GM21528 (cell line): ENCODE results near the gene RARS1.

Experiments used
- ATAC-seq: cut with Tn5 transposase; IDR thresholded peaks from one replicate; pipeline ENCODE4 v1.9.1; 2021; ENCODE audit warnings: mild to moderate bottlenecking, moderate library complexity; ENCODE audit not compliant: unreplicated experiment, low FRiP score

Gene RARS1

DNA sequence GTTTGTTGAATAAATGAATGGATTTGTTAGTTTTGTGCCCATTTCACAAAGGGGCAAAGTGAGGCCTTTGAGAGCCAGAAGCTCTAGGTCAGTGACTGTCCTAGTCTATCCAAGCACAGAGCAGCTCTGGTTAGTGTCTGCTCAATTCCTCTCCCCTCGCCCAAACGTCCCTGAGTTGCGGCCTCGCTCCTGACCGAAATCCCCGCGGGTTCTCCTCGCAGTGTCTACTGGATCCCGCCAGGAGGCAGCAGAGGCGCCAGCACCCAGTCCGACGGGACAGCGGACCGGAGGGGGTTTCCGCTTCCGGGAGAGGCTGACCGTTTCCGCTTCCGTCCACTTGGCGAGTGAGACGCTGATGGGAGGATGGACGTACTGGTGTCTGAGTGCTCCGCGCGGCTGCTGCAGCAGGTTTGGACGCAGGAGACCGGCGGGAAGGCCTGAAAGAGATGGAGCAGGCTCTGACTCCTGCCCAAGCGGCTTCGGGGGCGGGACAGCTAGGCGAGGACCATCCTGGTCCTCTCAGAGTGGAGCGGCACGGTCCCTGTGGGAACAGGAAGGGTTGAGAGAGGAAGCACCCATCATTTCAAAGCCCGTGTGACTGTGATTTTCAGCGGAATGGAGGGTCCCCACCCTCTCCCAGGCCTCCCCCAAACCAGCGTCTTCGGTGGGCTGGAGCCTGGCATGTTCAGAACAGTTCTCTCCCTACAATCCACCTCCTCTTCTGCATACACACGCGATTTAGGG, at the start of gene RARS1:
Gene RARS1 (plus strand): TSS at position 336 of the 744 bp plus-strand sequence. CDS start 28 bp downstream, at position 364.
- peak; percentile 86 for ATAC-seq

- ATAC-seq = no peak
Observed at GRCh38 chr5:168438349-168438748, 47.9 kb upstream of the RARS1 start.

DNA sequence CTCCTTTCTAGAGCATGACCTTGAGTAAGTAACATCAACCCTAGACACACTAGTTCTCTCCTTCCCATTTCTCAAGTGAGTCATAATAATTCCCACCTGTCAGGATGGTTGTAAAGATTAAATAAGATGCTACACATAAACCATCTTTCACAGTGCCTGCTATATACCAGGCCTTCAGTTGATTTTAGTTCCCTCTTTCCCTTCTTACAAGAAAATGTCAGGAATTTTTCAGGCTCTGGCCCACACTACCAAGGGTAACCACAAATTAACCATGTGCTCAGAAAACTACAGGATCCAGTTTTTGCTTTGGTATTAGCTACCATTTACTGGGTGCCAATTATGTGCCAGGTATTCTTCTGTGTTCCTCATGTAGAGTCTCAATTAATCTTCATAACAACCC, 42.7 kb upstream of the RARS1 start:
- no peak for ATAC-seq

GRCh38 chr5:168443950-168444700, 42.1 kb upstream of the RARS1 start:
- ATAC-seq = no peak

GRCh38 chr5:168446983-168447619, 39.2 kb upstream of the RARS1 start:
- no peak for ATAC-seq

DNA sequence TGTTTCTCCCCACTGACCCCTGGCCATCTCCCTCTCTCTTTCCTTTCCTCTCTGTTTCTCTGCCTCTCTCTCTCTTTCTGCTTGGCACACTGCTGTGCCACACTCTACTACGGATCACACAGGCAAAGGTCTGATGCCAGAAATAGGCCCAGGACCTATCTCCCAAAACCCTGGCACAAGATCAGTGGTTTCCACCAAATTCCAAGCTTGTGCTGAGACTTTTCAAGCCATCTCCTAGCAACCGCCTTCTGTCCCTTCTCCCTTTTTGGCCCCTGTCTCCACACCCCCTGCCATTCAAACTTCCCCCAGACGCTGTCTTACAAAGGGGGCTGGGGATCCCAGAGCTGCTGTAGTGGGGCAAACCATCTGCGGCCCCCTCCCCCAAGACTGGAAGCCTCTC, 38.5 kb upstream of the RARS1 start:
- ATAC-seq = no peak

DNA sequence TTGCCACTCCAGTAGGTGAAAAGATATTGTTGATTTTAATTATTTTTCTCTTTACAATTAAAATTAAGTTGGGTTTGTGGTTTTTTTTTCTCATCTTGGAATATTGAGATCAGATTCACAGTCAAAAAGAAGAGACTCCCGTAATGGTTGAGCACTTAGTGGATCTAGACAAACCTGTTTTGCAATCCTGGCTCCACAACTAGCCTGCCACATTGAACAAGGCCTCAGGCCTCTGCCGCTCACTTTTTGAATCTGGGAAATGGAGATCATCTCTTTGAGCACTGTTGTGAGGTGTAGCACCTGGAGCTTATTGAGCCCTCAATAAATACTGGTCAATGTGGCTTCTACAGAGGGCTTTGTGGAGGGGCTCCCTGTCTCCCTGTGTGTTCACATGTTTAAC, 37.1 kb upstream of the RARS1 start:
- ATAC-seq = no peak

DNA sequence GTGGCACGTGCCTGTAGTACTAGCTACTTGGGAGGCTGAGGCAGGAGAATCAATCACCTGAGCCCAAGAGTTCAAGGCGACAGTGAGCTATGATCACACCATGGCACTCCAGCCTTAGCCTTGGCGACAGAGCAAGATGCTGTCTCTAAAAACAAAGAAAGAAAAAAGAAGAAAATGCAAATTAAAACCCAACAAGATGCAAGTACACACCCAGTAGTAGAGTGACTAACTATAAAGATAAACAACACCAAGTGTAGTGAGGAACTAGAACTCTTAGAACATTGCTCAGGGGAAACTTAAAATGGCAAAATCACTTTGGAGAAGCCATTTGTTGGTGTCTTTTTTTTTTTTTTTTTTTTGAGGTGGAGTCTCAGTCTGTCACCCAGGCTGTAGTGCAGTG, 34.7 kb upstream of the RARS1 start:
- no peak for ATAC-seq

- ATAC-seq = no peak
Observed at GRCh38 chr5:168455201-168455600, 31.1 kb upstream of the RARS1 start.

- ATAC-seq = no peak
Observed at GRCh38 chr5:168457542-168457941, 28.7 kb upstream of the RARS1 start.

DNA sequence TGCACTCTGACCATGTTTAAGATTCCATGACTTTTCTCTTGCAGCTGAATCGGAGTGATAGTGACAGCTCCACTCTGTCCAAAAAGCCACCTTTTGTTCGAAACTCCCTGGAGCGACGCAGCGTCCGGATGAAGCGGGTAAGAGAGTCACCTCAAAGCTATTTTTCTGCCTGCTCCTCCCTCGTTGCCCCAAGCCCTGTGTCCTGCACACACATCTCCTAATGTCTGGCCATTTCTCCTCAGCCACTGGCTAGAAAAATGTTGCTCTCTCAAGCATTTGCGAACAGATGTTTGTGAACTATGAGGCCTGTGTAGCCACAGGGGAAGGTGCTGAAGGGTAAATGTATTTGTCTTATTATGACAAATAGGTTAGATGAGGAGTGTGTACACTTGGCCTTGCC, 25.7 kb upstream of the RARS1 start:
- no peak for ATAC-seq

- ATAC-seq = no peak
Observed at GRCh38 chr5:168463081-168463480, 23.2 kb upstream of the RARS1 start.

GRCh38 chr5:168464214-168464613, 22.1 kb upstream of the RARS1 start:
- ATAC-seq = peak; percentile 62

DNA sequence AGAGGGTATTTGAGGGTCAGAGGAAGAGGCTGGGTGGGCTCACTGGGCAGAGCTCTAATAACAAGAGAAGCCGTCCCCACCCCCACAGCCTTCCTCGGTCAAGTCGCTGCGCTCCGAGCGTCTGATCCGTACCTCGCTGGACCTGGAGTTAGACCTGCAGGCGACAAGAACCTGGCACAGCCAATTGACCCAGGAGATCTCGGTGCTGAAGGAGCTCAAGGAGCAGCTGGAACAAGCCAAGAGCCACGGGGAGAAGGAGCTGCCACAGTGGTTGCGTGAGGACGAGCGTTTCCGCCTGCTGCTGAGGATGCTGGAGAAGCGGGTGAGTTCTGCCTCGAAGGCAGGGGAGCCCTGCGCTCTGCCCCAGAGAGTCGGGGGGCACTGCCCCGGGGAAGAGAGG, 21.6 kb upstream of the RARS1 start:
- ATAC-seq = no peak

DNA sequence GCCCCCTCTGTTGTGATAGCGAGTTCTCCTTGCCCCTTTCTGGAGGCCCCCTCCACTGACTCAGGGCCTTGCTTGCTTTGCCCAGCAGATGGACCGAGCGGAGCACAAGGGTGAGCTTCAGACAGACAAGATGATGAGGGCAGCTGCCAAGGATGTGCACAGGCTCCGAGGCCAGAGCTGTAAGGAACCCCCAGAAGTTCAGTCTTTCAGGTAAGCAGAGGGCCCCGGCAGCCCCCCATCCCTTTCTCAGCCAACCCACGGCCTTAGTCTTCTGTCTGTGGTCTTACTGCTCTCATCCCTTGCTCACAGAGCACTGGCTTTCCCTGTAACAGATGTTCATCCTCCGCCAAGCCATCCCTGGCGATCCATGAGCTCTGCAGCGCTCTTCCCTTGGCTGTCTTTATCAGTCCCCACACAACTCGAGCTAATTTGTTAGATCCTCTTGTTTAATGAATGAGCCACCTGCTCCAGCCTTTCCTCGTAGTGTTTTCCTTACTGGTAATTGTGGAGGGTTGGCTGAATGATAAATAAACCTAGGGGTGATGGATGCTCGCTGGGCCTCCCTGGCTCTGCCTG, 18.4 kb upstream of the RARS1 start:
- ATAC-seq = no peak

DNA sequence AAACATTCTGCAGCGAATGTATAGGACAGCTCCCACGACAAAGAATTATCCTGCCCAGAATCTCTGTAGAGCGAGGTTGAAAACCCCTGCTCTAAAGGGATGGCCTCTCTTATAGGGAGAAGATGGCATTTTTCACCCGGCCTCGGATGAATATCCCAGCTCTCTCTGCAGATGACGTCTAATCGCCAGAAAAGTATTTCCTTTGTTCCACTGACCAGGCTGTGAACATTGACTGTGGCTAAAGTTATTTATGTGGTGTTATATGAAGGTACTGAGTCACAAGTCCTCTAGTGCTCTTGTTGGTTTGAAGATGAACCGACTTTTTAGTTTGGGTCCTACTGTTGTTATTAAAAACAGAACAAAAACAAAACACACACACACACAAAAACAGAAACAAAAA, 17.4 kb upstream of the RARS1 start:
- no peak for ATAC-seq

DNA sequence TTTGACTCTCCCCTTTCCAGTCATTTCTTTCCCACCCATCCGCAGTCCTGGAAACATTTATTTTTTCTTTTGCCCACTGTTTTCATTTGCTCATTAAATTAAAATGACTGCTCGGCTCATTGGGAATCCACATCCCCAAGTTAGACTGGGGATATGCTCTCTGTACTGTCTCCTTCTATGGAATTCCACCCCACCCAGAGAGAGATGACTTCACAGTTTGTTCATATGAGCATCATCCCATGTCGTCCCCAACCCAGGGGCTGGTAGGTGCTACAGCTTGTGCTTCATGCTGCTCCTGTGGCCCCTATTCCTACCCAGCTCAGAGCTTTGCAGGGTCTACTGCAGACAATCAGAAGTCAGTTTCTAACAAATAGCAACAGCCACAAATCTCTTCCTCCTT, 16.5 kb upstream of the RARS1 start:
- no peak for ATAC-seq

GRCh38 chr5:168471785-168472184, 14.5 kb upstream of the RARS1 start:
- no peak for ATAC-seq

- ATAC-seq = no peak
Observed at GRCh38 chr5:168472329-168472728, 13.9 kb upstream of the RARS1 start.

DNA sequence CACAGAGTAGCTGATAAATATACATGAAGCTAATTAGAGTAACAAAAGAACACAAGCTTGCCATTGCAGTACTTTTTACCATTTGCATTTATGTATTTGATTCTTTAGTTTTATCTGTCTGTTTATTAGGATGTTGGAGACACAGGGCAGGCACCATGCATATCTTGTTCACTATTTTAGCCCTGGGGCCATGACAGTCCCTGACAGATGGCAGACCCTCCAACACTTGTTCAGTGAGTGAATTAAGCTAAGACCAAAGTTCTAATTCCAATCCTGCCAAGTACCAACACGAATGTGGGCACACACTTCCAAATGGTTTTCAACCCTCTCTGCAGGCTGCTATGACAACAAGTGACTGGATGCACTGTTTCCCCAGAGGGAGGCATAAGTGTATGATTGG, 12.0 kb upstream of the RARS1 start:
- ATAC-seq = no peak

GRCh38 chr5:168477060-168477459, 9.2 kb upstream of the RARS1 start:
- ATAC-seq = no peak
